Stimulated activated CD8-positive, alpha-beta memory T cell treated with anti-CD3 and anti-CD28 coated beads, Interleukin-15, amount 100 ng/mL, for 4 hours (primary cell): ENCODE results near the gene EMCN.
"Not testable (repeated sequence)": the region's sequence is repeated elsewhere in the genome, so short reads cannot be mapped to it uniquely, and the experiment has no call there.

Source experiments
- DNase-seq, 2 donors: peaks; one replicate each; pipeline ENCODE4 v3.0.0-alpha.2; 2020; ENCODE audit warnings: low read depth in 2 of 2

Gene EMCN

GRCh38 chr4:100492129-100492528 lies 25.7 kb downstream of the EMCN start:
- no peak for DNase-seq

DNA sequence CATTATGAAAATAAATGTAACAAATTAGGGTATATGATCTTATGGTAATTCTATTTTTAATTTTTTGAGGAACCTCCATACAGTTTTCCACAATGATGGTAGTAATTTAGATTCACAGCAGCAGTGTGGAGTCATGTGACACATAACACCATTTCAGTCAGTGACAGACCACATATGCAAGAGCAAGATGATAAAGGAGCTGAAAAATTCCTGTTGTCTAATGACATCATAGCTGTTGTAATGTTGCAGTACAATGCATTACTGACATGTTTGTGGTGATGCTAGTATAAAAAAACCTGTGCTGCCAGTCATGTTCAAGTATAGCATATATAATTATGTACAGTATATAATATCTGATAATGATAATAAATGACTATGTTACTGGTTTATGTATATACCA lies 28.5 kb downstream of the EMCN start:
- no peak for DNase-seq

GRCh38 chr4:100486496-100486895 lies 31.3 kb downstream of the EMCN start:
- no peak for DNase-seq

GRCh38 chr4:100483796-100484195 lies 34.0 kb downstream of the EMCN start:
- no peak for DNase-seq

GRCh38 chr4:100479971-100480370 lies 37.9 kb downstream of the EMCN start:
- no peak for DNase-seq

GRCh38 chr4:100469555-100469954 lies 48.3 kb downstream of the EMCN start:
- DNase-seq, result no peak

GRCh38 chr4:100466501-100466900 lies 51.3 kb downstream of the EMCN start:
- no peak for DNase-seq

- DNase-seq, result no peak
Observed at GRCh38 chr4:100461807-100462605, 55.8 kb downstream of the EMCN start.

- DNase-seq, result no peak
Observed at GRCh38 chr4:100450449-100450848, 67.4 kb downstream of the EMCN start.

DNA sequence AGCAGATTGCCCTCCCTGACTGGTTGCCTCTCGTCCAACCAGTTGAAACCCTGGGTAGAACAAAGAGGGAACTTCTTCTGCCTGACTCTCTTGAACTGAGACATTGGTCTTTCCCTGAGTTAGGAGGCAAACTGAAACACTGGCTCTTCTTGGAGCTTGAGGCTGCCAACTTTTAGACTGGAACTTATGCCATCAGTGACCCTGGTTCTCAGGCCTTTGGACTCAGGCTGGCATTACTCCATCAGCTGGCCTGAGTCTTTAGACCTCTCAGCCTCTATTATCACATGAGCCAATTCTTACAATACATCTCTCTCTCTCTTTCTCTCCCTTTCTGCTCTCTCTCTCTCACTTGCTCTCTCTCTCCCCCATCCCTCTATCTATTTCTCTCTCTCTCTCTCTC lies 86.4 kb downstream of the EMCN start:
- DNase-seq, result no peak

GRCh38 chr4:100430451-100430850 lies 87.4 kb downstream of the EMCN start:
- DNase-seq, result no peak

DNA sequence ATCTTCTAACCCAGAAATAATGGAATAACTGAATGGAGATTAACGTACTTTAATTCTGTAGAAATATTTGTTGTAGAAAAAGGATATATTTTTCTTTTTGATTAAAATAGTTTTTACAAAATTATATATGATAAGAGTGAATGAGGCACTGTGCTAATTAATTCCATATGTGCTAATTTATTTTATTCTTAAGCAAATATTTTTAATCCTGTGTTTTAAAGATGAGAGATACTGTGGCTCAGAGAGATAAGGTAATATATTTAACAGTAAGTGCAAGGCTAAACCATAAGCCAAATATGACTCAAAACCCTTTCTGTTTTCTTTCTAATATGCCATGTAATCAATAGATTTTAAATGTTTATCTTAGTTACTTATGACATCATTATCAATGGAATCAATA lies 88.2 kb downstream of the EMCN start:
- DNase-seq, result no peak

- DNase-seq, result no peak
Observed at GRCh38 chr4:100428051-100428450, 89.8 kb downstream of the EMCN start.

DNA sequence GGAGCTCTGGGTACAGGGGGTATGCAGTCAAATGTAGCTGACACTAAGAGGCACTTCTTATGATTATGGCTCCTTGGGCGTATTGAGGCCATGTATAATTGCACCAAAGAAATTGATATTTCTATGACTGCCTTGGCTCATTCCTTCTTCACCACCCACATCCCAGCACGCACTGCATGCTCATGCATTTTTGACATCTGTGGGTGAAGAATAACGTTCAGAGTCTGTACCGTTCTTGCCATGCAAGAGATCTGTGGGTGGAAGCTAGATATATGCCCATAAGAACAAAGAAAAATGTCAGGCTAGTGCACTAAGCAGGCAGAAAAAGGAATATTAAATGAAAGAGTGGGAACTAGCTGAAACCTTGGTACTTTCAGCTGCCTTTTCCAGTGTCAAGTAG lies 93.4 kb downstream of the EMCN start:
- no peak for DNase-seq

GRCh38 chr4:100422894-100423293 lies 94.9 kb downstream of the EMCN start:
- DNase-seq, result no peak

DNA sequence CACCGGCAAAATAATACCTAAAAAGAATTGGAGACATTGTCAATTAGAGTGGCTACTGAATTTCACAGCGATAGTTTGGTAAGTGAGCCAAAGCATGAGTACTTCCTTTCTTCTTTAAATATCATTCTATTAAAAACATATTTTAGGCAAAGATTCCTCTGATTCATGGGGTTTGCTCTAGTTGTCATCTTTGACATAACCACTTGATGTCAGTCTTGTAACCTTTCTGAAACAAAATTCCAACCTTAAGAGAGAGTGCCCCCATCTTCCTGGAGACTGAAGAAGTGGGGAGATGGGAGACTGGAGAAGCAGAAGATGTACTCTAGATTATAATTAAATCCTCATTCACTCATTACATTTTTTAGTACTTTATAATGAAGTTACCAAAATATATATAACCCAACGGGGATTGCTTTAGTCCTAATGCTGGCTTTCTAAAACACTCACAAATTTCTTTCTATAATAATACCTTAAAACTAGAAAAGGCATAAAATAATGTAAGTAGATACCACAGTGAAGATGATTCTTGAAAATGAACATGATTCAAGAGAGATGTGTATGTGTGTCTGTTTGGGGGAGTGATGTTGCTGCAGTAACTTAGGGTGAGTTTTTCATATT lies 96.4 kb downstream of the EMCN start:
- DNase-seq, result no peak

DNA sequence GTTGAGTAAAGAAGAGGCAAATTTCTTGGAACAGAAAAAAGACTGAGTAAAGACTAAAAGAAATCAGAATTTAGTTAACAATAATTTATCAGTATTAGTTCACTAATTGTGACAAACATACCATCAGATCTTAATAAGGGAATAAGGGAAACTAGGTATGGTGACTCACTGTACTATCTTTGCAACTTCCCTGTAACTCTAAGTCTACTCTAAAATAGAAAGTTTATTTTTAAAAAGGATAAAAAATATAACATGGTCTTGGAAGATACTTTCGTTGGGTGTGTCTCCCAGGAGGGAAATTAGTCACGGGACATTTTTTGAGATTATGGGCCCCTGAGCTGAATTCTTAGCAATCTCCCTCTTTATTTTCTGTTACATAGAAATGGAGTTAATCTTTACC lies 97.3 kb downstream of the EMCN start:
- DNase-seq, result no peak

DNA sequence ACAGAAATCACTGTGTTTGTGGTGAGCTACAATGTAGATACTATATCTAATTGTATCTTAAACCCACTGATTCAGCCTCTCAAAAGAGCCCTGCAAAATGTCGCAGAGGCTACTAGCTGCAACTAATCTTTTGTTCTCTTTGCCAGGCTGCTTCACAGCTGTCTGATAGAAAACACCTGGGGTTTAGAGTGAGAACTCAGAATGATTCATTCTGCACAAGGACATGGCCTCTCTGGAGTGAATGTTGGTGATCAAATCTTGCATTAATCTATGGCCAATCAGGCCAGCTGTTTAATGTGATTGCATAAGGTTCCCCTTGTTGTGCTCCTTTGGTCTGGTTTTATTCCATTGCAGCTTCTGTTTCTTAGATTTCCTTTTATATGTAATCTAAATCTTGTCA lies 100.3 kb downstream of the EMCN start:
- no peak for DNase-seq

DNA sequence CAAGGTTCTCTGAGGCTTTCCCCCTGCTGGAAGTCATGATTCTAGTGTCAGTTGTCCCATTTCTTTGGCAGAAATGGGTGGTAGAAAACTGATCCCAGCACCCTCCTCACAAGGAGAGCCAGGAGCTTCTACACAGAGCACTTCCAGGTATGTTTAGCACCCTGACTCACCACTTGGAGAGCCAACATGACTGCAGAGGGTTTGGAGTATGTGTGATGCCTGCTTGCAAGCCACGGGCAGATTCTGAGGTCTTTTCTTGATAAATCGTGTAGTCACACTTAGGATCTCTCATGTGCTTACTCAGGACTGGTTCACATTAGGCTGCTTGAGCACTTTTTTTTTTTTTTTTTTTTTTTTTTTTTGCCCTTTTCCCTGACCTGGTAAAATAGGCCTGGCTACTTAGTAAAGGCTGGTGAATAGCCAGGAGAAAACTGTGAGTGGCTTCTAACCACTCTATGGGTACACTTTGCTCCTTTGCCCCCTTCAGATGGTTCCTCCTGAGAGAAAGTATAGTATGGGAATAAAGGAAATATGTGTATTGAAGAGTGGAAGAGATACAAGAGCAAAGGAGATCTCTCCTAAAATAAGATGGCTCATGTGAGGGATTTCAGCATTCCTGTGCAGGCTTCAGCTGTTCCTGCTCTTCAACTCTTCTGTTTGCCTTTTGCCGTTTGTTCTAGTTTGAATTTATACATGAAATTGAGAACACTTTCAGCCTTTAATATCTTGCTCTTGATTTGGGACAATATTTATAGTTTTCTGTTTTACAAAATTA lies 103.6 kb downstream of the EMCN start:
- DNase-seq, result no peak

DNA sequence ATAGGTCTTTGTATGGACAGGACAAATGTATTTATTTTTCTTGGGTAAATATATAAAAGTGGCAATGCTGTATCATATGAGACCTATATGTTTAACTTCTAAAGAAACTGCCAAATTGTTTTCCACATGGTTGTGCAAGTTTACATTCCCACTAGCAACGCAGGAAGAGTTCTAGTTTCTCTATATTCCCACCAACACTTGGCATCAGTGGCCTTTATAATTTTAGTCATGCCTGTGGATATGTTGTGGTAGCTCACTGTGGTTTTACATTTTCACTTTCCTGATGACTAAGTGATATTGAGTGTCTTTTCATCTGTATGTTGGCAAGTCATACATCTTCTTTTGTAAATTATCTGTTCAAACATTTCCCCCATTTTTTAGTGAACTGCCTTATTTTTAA lies 126.0 kb downstream of the EMCN start:
- no peak for DNase-seq

DNA sequence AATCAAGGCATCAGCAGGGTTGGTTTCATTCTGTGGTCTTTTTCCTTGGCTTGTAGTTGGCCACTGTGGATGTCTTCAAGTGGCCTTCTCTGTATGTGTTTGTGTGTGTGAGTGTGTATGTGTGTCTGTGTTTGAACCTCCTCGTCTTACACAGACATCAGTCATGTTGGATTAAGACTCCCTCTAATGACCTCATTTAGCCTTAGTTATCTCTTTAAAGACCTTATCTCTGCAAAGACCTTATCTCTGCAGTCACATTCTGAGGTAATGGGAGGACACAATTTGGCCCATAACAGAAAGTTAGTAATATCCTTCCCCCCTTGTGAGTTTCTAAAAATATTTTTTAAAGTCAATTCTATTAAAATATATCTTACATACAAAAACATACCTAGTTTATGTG lies 126.7 kb downstream of the EMCN start:
- DNase-seq, result no peak

DNA sequence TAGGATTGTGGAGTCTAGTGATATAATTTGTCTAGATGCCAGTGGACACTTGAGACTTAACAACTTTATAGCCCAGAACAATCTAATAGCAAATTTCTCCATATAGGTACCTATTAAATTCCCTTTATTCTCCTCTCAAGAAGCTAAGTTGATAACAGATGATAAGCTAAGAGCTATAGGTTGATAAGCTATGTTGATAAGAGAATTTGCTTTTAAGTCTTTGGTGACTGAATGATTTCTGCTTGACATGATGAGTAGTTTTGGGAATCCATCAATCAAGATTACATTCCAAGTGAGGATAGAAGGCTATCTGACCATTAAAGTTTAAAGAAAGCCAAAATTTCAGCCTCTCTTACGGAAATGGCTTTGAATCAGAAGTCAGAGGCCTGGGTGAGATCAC lies 131.6 kb downstream of the EMCN start:
- DNase-seq, result no peak

DNA sequence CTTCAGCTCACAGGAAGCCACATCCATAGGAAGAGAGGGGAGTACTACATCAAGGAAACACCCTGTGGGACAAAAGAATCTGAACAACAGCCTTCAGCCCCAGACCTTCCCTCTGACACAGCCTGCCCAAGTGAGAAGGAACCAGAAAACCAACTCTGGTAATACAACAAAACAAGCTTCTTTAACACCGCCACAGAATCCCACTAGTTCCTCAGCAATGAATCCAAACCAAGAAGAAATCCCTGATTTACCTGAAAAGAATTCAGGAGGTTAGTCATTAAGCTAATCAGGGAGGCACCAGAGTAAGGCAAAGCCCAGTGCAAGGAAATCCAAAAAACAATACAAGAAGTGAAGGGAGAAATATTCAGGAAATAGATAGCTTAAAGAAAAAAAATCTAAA lies 137.4 kb downstream of the EMCN start:
- not testable (repeated sequence) for DNase-seq
